Thyroid gland (tissue), 4 donors: Measurements from ENCODE around the gene H2BW1. TPM values are rescaled to one million over a fixed set of nuclear protein-coding genes. Genes with fewer than 3 reads are reported as not detected.
"Not testable (repeated sequence)": the region's sequence is repeated elsewhere in the genome, so short reads cannot be mapped to it uniquely, and the experiment has no call there.

Source experiments
- DNase-seq, 2 donors: peaks; one replicate each; pipeline ENCODE4 v3.0.0-alpha.2; 2019
- H3K27ac ChIP-seq, 3 donors: fragments of 200-600 bp; sonication (generic); 1 replicate in 2 of 3; 2 replicates in 1 of 3; pipeline ENCODE4 v1.5.1; 2016 to 2019; ENCODE audit warnings: mild to moderate bottlenecking in 1 of 3, moderate library complexity in 1 of 3
- H3K27me3 ChIP-seq: fragments of 200-600 bp; sonication (generic); one replicate; pipeline ENCODE4 v1.5.1; 2019
- H3K36me3 ChIP-seq, 2 donors: fragments of 200-600 bp; sonication (generic); one replicate each; pipeline ENCODE4 v1.5.1; 2016 to 2019
- H3K4me1 ChIP-seq, 2 donors: fragments of 200-600 bp; sonication (generic); one replicate each; pipeline ENCODE4 v1.5.1; 2017 to 2019
- H3K4me3 ChIP-seq, 3 donors: fragments of 200-600 bp; sonication (generic); replicated peaks in 1 of 3; 1 replicate in 2 of 3; 2 replicates in 1 of 3; pipeline ENCODE4 v1.5.1; 2016; ENCODE audit warnings: mild to moderate bottlenecking in 1 of 3
- H3K9me3 ChIP-seq: fragments of 200-600 bp; sonication (generic); one replicate; pipeline ENCODE4 v1.5.1; 2017
- CTCF ChIP-seq, 6 experiments: fragments of 200-600 bp in 3 of 6; fragments of 450-650 bp in 3 of 6; sonication (generic) in 3 of 6; IDR thresholded peaks; one replicate each; pipeline ENCODE4 v1.5.1; 2016 to 2019; ENCODE audit warnings: antibody characterized with exemption in 6 of 6, mild to moderate bottlenecking in 2 of 6, inconsistent platforms in 1 of 6, moderate library complexity in 1 of 6
- POLR2A ChIP-seq, 2 donors: fragments of 450-650 bp; IDR thresholded peaks; one replicate each; pipeline ENCODE4 v1.6.1; 2017; ENCODE audit warnings: antibody characterized with exemption in 2 of 2, mild to moderate bottlenecking in 2 of 2, moderate library complexity in 1 of 2
- WGBS, 2 donors: methylation state at CpG; one replicate each; pipeline ENCODE4 v1.1.5; 2017; 5-methylcytosine and 5-hydroxymethylcytosine counted together
- intact Hi-C: fragments of 100-400 bp; cut with DNase I; formaldehyde crosslinking; loops from one replicate; pipeline ENCODE4 v1.15.1; 2023
- total RNA-seq, 4 donors: library from RNA; depleted of rRNA; stranded (reverse); fragments of >200 nt; gene quantifications; one replicate each; pipeline ENCODE4 v1.2.3, GENCODE V29; 2016

H2BW1 gene
- total RNA-seq, 4 donors from 2014 or later: not detected

- DNase-seq: no peak
- 63 to 64% methylated on average over 5 of the region's 5 CpGs for WGBS, 2 donors
Observed at GRCh38 chrX:103999234-103999633, 14.3 kb downstream of the H2BW1 start.

GRCh38 chrX:103983508-103983907 is 30.0 kb downstream of the H2BW1 start:
- DNase-seq, H3K9me3 ChIP-seq, intact Hi-C loops, H3K27ac ChIP-seq, H3K4me3 ChIP-seq, H3K36me3 ChIP-seq, H3K4me1 ChIP-seq, H3K27me3 ChIP-seq: not testable (repeated sequence)
- no CpG with 5 or more reads among the region's 13 CpGs for WGBS, 2 donors

More at GRCh38 chrX:103999234-103999633, 14.3 kb downstream of the H2BW1 start:
- Histone ChIP-seq H3K27me3 (peaks cover 4% of the 10 kb centered on the region), H3K4me3 (no peak overlapping the region), H3K4me1 (no peaks in the 10 kb centered on the region), H3K36me3 (no peaks in the 10 kb centered on the region), H3K9me3 (no peaks in the 10 kb centered on the region), H3K27ac (no peak overlapping the region)
- intact Hi-C loops: no loop called here
- TF ChIP-seq CTCF (IDR thresholded peaks at IDR 0.05) (no peak), POLR2A (IDR thresholded peaks at IDR 0.05) (no peak)

- DNase-seq, H3K9me3 ChIP-seq, H3K36me3 ChIP-seq, H3K4me3 ChIP-seq, H3K4me1 ChIP-seq, H3K27ac ChIP-seq, H3K27me3 ChIP-seq, intact Hi-C loops: not testable (repeated sequence)
- no CpG with 5 or more reads among the region's 55 CpGs for WGBS, 2 donors
Observed at GRCh38 chrX:103962411-103963278, 50.9 kb downstream of the H2BW1 start, which contains the start of gene TMSB15B. TSS of gene TMSB15B (plus strand) at chrX:103962627.

Other genes with a start within 250 kb of the H2BW1 start
- gene PLP1, start 236.9 kb downstream of the H2BW1 start, total RNA-seq: 1 to 10 TPM in 3 of 4 donors, under 1 TPM in 1; 0.33 to 2.2 (median 1.5) TPM
- 1 to 10 TPM; 1.9 to 4.1 (median 2.9) TPM for gene RAB9B, start 181.5 kb downstream of the H2BW1 start, total RNA-seq
- 1 to 10 TPM in 2 of 4 donors, under 1 TPM in 2; 0.34 to 8.1 (median 1.2) TPM for gene TMSB15B, start 51.1 kb downstream of the H2BW1 start, total RNA-seq
- gene H2BW2, start 26.2 kb upstream of the H2BW1 start, total RNA-seq: not detected
- 1 to 10 TPM in 1 of 4 donors, under 1 TPM in 3; 0.45 to 1.0 (median 0.65) TPM for gene TMSB15C, start 62.5 kb upstream of the H2BW1 start, total RNA-seq
- under 1 TPM in 2 of 4 donors, not detected in 2; 0.21 to 0.67 TPM for gene ZCCHC18, start 98.8 kb upstream of the H2BW1 start, total RNA-seq
- 10 to 100 TPM; 13.3 to 25.7 (median 21.6) TPM for gene SLC25A53, start 143.3 kb upstream of the H2BW1 start, total RNA-seq
- 10 to 100 TPM; 36.3 to 51.9 (median 41.9) TPM for gene FAM199X, start 152.7 kb upstream of the H2BW1 start, total RNA-seq
- not detected for gene ESX1, start 241.2 kb upstream of the H2BW1 start, total RNA-seq